Adipose tissue (tissue), 3 donors: Measurements from ENCODE around the gene BMP15. TPM values are rescaled to one million over a fixed set of nuclear protein-coding genes. Genes with fewer than 3 reads are reported as not detected.

Experiments used
- H3K27ac ChIP-seq: one replicate; pipeline ENCODE4 v1.5.1; 2013; ENCODE audit warnings: low read depth, low read length
- polyA plus RNA-seq, 3 donors: library from polyadenylated mRNA; stranded (reverse); fragments of 200-250 nt; gene quantifications; one replicate each; pipeline ENCODE4 v1.2.3, GENCODE V29; 2013
- donor health status: healthy with polysubstance abuse.
- donor health status: Bipolar disorder and iron deficiency.
- donor health status: healthy.

Gene BMP15
- polyA plus RNA-seq, 3 donors, result not detected

GRCh38 chrX:50963842-50964241 is 53.3 kb downstream of the BMP15 start:
- no peak overlapping the region for H3K27ac ChIP-seq

Other genes starting within 250 kb of the BMP15 start
- 1 to 10 TPM in 2 of 3 donors, under 1 TPM in 1; 0.78 to 8.3 (median 6.4) TPM for gene SHROOM4, start 96.5 kb upstream of the BMP15 start, polyA plus RNA-seq